ENCODE measurements around the gene FILIP1. TPM values are rescaled to one million over a fixed set of nuclear protein-coding genes. Genes with fewer than 3 reads are reported as not detected.

Gene FILIP1
- total RNA-seq, 1 donor from 2014 or later, result 13.6 TPM

DNA sequence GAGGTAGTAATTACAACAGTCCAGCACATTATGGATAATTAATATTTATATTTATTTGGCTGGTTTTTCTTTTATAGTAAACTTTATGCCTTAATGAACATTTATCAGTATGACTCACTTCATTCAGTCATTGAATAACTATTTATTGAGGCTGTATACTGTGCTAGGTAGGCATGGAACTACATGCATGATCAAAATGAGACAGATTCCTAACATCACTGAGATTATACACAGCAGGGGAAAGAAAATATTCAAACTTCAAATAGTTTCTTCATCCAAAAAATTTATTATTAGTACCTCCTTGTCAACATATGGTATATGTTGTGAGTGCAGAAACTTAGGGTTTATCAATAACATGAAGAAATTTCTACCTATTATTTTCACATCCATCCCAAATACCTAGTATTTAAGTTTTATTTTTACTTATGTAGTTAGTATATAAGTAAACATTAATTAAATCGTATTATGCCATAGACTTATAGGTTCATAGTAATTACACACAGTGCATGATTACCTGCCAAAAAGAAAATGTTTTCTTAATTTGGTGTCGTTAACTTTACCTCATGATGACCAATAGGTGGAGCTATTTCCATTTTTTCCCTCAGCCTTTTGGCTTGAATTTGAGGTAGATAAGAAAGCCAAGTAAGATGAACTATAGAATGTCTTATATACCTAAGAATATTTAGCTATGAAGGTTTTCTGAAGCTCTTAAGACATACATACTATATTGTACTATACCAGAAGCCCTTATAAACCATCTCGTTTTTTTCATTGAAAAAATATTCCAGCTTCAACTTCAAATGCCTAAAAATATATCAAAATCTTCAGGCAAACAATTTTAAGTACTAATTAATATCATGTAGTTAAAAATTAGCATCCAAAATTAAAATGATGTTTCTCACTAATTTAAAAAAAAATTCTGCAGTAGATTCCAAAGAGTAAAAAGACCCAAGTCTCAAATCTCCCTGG is 196.5 kb downstream of the FILIP1 start:
- H3K4me1 ChIP-seq, result peaks cover 0 to 11% of the 10 kb centered on the region in 2 donors
- H3K27me3 ChIP-seq, result no peaks in the 10 kb centered on the region
- no peaks in the 10 kb centered on the region for H3K9me3 ChIP-seq
- TF ChIP-seq, protein P1, sequence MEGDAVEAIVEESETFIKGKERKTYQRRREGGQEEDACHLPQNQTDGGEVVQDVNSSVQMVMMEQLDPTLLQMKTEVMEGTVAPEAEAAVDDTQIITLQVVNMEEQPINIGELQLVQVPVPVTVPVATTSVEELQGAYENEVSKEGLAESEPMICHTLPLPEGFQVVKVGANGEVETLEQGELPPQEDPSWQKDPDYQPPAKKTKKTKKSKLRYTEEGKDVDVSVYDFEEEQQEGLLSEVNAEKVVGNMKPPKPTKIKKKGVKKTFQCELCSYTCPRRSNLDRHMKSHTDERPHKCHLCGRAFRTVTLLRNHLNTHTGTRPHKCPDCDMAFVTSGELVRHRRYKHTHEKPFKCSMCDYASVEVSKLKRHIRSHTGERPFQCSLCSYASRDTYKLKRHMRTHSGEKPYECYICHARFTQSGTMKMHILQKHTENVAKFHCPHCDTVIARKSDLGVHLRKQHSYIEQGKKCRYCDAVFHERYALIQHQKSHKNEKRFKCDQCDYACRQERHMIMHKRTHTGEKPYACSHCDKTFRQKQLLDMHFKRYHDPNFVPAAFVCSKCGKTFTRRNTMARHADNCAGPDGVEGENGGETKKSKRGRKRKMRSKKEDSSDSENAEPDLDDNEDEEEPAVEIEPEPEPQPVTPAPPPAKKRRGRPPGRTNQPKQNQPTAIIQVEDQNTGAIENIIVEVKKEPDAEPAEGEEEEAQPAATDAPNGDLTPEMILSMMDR (IDR thresholded peaks at IDR 0.05), result peak; percentile 54 to 77 (median 61)
- no peak overlapping the region for H3K4me3 ChIP-seq
- intact Hi-C loops (cut with DNase I), result loop anchor here (5.0 kb wide), 1 partner anchor 205 kb away; no protein-coding TSS in a partner anchor
- no peak for DNase-seq (ENCODE audit: low spot score in 2 of 2)
- no peak overlapping the region for H3K27ac ChIP-seq
- no peaks in the 10 kb centered on the region for H3K36me3 ChIP-seq

DNA sequence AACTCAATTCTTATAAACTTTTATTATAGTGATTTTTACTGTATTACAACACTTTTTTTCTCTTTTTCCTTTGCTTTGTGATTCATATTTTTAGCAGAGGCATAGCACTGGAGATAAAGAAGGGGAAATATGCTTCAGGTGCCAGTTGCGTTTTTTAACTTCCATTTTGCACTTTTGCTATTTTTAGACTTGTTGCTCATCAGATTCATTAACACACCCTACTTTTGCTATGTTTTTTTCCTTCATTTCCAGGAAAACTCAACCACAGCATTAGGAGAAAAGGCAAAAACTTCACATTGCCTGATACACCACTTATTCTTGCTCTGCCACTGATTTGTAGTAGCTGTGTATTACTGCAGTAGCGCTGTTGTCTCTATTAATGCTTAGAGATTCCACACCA is 201.0 kb downstream of the FILIP1 start:
- Histone ChIP-seq H3K9me3 (no peaks in the 10 kb centered on the region), H3K27me3 (no peaks in the 10 kb centered on the region), H3K36me3 (no peaks in the 10 kb centered on the region), H3K4me1 (peaks cover 5 to 19% of the 10 kb centered on the region in 2 donors), H3K4me3 (no peak overlapping the region), H3K27ac (peak overlapping the region; percentile 50 to 59)
- TF ChIP-seq, protein P1 (IDR thresholded peaks at IDR 0.05), result no peak
- no peak for DNase-seq (ENCODE audit: low spot score in 2 of 2)
- intact Hi-C loops (cut with DNase I), result no loop called here

DNA sequence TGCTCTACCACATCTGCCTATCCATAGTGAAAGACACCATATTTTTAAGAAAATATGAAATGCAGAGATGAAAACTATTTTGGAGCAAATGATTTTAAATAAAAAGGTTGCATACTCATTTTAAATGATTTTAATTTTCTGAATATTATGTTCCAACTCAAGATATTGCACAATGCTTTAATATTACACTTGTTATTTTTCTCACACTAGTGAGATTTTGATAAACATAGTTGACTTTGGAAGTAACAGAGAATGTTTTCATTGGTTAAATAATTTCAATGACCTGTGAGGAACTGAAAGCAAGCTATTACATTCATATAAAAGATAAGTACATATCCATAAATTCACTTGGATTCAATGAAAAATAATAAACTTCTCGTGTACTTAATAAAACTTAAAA is 201.9 kb downstream of the FILIP1 start:
- H3K4me3 ChIP-seq, result no peak overlapping the region
- no peak for DNase-seq (ENCODE audit: low spot score in 2 of 2)
- intact Hi-C loops (cut with DNase I), result no loop called here
- no peaks in the 10 kb centered on the region for H3K27me3 ChIP-seq
- TF ChIP-seq, protein P1 (IDR thresholded peaks at IDR 0.05), result no peak
- peaks cover 5 to 19% of the 10 kb centered on the region in 2 donors for H3K4me1 ChIP-seq
- peak overlapping the region; percentile 59 to 72 for H3K27ac ChIP-seq
- H3K36me3 ChIP-seq, result no peaks in the 10 kb centered on the region
- no peaks in the 10 kb centered on the region for H3K9me3 ChIP-seq

DNA sequence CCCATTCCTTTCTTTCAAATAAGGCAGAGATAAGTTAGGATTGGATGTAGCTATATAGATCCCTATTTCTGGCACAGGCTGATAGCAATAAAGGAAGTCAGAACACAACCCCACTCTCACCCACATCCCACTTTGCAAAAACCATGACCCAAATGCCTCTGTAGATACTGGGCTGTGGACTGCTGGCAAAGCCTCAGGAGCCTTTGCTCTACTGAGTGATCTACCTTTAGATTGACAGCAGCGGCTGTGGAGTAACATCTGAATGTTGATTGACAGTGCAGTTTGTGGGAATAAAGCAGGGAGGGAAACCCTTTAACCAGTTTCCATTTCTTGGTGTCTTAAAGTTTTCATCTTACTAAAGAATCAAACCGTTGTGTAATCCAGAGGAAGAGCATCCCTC is 202.3 kb downstream of the FILIP1 start:
- Histone ChIP-seq H3K9me3 (no peaks in the 10 kb centered on the region), H3K36me3 (no peaks in the 10 kb centered on the region), H3K27ac (peak overlapping the region; percentile 59 to 72), H3K27me3 (no peaks in the 10 kb centered on the region), H3K4me3 (no peak overlapping the region), H3K4me1 (peaks cover 5 to 22% of the 10 kb centered on the region in 2 donors)
- no peak for DNase-seq (ENCODE audit: low spot score in 2 of 2)
- intact Hi-C loops (cut with DNase I), result no loop called here
- TF ChIP-seq, protein P1 (IDR thresholded peaks at IDR 0.05), result no peak

DNA sequence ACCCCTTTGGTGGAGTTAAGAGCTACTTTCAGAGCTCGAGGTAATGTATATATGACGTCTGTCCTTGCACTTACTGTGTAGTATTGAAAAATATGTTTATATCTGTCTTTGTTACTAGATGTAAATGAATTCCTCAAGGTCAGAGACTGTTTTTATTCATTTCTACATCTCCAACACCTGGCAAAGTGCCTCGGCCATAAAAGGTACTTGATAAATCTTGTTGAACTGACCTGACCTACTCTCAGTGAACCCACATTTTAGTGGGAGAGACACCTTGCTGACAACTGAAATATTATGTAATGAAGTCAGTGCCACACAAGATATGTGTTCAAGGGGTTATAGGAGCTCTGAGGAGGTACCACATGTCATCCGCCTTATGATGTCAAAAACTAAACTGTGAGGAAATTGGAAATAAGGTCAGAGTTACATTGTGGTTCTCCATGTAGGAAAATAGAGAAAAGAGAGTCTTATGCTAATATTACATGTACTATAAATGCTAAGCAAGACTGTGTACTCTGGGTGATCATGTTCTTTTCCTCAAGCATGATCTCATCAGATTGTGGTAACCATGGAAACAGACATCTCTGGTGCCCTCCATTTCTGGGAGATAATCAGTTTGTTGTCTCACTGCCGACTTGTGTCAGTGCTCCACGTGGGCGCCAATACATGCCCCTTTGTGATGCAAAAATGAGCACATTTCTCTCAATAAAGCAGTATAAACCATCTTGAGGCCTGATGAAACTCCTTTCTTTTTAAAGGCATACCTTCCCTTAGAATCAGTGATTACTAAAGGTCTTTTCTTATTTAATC is 203.3 kb downstream of the FILIP1 start:
- DNase-seq (ENCODE audit: low spot score in 2 of 2), result no peak
- Histone ChIP-seq H3K4me1 (peaks cover 7 to 32% of the 10 kb centered on the region in 2 donors), H3K36me3 (no peaks in the 10 kb centered on the region), H3K27ac (peak overlapping the region; percentile 59 to 72), H3K27me3 (no peaks in the 10 kb centered on the region), H3K9me3 (no peaks in the 10 kb centered on the region), H3K4me3 (no peak overlapping the region)
- TF ChIP-seq, protein P1 (IDR thresholded peaks at IDR 0.05), result no peak
- intact Hi-C loops (cut with DNase I), result no loop called here

Data from ascending aorta (tissue), 2 donors.